ENCODE measurements around the gene DLG1. TPM values are rescaled to one million over a fixed set of nuclear protein-coding genes. Genes with fewer than 3 reads are reported as not detected.
A peak's percentile ranks its signal among the peaks of the same experiment; 100 is the strongest.

The DLG1 gene
- total and polyA plus RNA-seq, 2 donors from 2014 or later, result 19.4 to 101 TPM

GRCh38 chr3:197270558-197271317, 27.7 kb downstream of the DLG1 start:
- intact Hi-C loops (cut with DNase I), result loop anchor here (10.0 kb wide), 1 partner anchor 234 kb away; no protein-coding TSS in a partner anchor
- H3K4me1 ChIP-seq (ENCODE audit: control insufficient read depth in 2 of 3, insufficient read depth in 2 of 3, low read depth in 1 of 3, low read length in 3 of 3), result peaks cover 0 to 9% (median 0%) of the 10 kb centered on the region in 3 donors
- no peaks in the 10 kb centered on the region for H3K27me3 ChIP-seq (ENCODE audit: control insufficient read depth, insufficient read depth, low read length)
- peaks cover 0 to 1% (median 0%) of the 10 kb centered on the region in 3 donors for H3K9me3 ChIP-seq (ENCODE audit: control insufficient read depth in 2 of 3, insufficient read depth in 1 of 3, low read length in 3 of 3)
- no peak overlapping the region for H3K9ac ChIP-seq (ENCODE audit: low read length in 3 of 3)
- FAIRE-seq (no peak), DNase-seq (no peak)
- H3K4me3 ChIP-seq (ENCODE audit: low read length in 3 of 3), result no peak overlapping the region
- no peak overlapping the region for H3K27ac ChIP-seq (ENCODE audit: low read depth in 2 of 2, low read length in 2 of 2)
- no peak for TF ChIP-seq CTCF (IDR thresholded peaks at IDR 0.05; ENCODE audit: borderline replicate concordance, extremely low read depth, insufficient read depth)
- H3K36me3 ChIP-seq (ENCODE audit: control insufficient read depth in 2 of 3, insufficient read depth in 3 of 3, low read length in 3 of 3), result peaks cover 0 to 9% (median 0%) of the 10 kb centered on the region in 3 donors

DNA sequence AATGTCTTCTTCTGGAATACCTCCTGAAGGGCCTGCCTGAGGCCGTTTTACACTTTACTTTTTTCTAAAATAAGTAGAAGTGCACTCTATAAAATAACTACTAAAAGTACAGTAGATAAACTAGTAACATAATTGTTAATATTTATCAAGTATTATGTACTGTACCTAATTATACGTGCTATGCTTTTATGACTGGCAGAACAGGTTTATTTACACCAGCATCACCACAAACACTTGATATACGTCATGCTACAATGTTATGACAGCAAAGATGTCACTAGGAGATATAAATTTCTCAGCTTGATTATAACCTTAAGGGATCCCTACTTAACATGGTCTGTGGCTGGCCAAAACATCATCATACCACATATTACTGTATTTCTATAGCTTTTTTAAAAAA, 29.4 kb downstream of the DLG1 start:
- H3K27ac ChIP-seq (ENCODE audit: low read depth in 2 of 2, low read length in 2 of 2), result no peak overlapping the region
- no peaks in the 10 kb centered on the region for H3K27me3 ChIP-seq (ENCODE audit: control insufficient read depth, insufficient read depth, low read length)
- no peak for DNase-seq
- TF ChIP-seq CTCF (IDR thresholded peaks at IDR 0.05; ENCODE audit: borderline replicate concordance, extremely low read depth, insufficient read depth), result no peak
- no peak overlapping the region for H3K4me3 ChIP-seq (ENCODE audit: low read length in 3 of 3)
- peaks cover 0 to under 1% (median 0%) of the 10 kb centered on the region in 3 donors for H3K9me3 ChIP-seq (ENCODE audit: control insufficient read depth in 2 of 3, insufficient read depth in 1 of 3, low read length in 3 of 3)
- intact Hi-C loops (cut with DNase I), result no loop called here
- H3K4me1 ChIP-seq (ENCODE audit: control insufficient read depth in 2 of 3, insufficient read depth in 2 of 3, low read depth in 1 of 3, low read length in 3 of 3), result peaks cover 0 to 6% (median 0%) of the 10 kb centered on the region in 3 donors
- no peak overlapping the region for H3K9ac ChIP-seq (ENCODE audit: low read length in 3 of 3)
- peaks cover 0 to 3% (median 0%) of the 10 kb centered on the region in 3 donors for H3K36me3 ChIP-seq (ENCODE audit: control insufficient read depth in 2 of 3, insufficient read depth in 3 of 3, low read length in 3 of 3)
- no peak for FAIRE-seq

DNA sequence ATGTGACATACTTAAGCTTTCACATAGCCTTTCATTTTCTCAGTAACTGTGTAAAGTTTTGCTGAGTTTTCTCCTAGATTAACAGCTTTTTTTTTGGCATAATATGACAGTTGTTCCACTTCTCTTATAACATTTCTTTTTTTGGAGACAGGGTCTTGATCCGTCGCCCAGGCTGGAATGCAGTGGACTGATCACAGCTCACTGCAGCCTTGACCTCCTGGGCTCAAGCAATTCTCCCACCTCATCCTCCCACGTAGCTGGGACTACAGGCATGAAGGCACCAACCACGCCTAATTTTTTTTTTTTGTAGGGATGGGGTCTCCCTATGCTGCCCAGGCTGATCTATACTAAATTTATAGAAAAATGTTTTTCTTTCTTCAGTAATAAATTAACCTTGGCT, 30.1 kb downstream of the DLG1 start:
- no peak overlapping the region for H3K9ac ChIP-seq (ENCODE audit: low read length in 3 of 3)
- H3K36me3 ChIP-seq (ENCODE audit: control insufficient read depth in 2 of 3, insufficient read depth in 3 of 3, low read length in 3 of 3), result peaks cover 0 to 2% (median 0%) of the 10 kb centered on the region in 3 donors
- no peaks in the 10 kb centered on the region for H3K27me3 ChIP-seq (ENCODE audit: control insufficient read depth, insufficient read depth, low read length)
- DNase-seq (peak in 3 of 5 donors; percentile 16 to 29 (median 19)), FAIRE-seq (no peak)
- peaks cover 0 to 6% (median 0%) of the 10 kb centered on the region in 3 donors for H3K4me1 ChIP-seq (ENCODE audit: control insufficient read depth in 2 of 3, insufficient read depth in 2 of 3, low read depth in 1 of 3, low read length in 3 of 3)
- no peaks in the 10 kb centered on the region for H3K9me3 ChIP-seq (ENCODE audit: control insufficient read depth in 2 of 3, insufficient read depth in 1 of 3, low read length in 3 of 3)
- TF ChIP-seq CTCF (IDR thresholded peaks at IDR 0.05; ENCODE audit: borderline replicate concordance, extremely low read depth, insufficient read depth), result no peak
- H3K27ac ChIP-seq (ENCODE audit: low read depth in 2 of 2, low read length in 2 of 2), result no peak overlapping the region
- no peak overlapping the region for H3K4me3 ChIP-seq (ENCODE audit: low read length in 3 of 3)
- intact Hi-C loops (cut with DNase I), result no loop called here
